Astrocyte of the cerebellum (primary cell): ENCODE measurements around the gene OSBPL2.

Source experiments
- DNase-seq: peaks from one replicate; pipeline ENCODE4 v3.0.0-alpha.2; 2011; ENCODE audit warnings: low read depth
- H3K4me3 ChIP-seq: 2 replicates; pipeline ENCODE4 v1.5.1; 2011; ENCODE audit warnings: mild to moderate bottlenecking, low read depth, low read length, moderate library complexity
- in situ Hi-C: cut with HindIII; loops from 2 replicates; pipeline ENCODE4 v1.10.0; 2017; ENCODE audit warnings: low sequenced_read_pairs
- TF ChIP-seq, protein P1 (sequence below): IDR thresholded peaks from 2 replicates; pipeline ENCODE4 v1.5.1; 2012; ENCODE audit warnings: low read length, low read depth, moderate library complexity, mild to moderate bottlenecking; ENCODE audit errors: missing control alignments

Gene OSBPL2

DNA sequence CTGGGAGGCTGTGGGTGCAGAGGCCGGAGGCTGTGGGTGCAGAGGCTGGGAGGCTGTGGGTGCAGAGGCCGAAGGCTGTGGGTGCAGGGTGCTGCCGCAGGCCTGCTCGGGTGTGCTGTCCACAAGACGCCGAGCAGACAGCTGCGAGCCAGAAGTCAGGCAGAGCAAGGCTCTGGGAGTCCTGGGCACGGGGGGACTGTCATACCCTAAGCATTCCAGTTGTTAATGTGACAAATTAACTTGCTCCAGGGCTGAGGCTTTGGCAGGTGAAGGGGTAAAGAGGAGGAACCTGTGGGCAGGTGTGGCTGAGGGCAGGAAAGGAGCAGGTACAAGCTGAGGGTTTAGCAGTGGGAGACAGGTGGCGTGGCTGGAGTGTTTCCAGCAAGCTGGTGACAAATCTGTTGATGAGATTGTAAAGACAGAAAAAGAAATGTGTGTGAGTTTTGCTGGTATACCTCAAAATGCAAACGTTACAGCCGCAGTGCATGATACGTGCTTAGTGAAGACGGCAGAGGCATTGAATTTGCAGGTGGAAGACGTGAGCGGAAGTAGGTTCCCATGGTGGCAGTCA, 50.3 kb downstream of the OSBPL2 start:
- TF ChIP-seq, protein P1, sequence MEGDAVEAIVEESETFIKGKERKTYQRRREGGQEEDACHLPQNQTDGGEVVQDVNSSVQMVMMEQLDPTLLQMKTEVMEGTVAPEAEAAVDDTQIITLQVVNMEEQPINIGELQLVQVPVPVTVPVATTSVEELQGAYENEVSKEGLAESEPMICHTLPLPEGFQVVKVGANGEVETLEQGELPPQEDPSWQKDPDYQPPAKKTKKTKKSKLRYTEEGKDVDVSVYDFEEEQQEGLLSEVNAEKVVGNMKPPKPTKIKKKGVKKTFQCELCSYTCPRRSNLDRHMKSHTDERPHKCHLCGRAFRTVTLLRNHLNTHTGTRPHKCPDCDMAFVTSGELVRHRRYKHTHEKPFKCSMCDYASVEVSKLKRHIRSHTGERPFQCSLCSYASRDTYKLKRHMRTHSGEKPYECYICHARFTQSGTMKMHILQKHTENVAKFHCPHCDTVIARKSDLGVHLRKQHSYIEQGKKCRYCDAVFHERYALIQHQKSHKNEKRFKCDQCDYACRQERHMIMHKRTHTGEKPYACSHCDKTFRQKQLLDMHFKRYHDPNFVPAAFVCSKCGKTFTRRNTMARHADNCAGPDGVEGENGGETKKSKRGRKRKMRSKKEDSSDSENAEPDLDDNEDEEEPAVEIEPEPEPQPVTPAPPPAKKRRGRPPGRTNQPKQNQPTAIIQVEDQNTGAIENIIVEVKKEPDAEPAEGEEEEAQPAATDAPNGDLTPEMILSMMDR, result no peak
- DNase-seq, result no peak
- H3K4me3 ChIP-seq, result no peak overlapping the region
- in situ Hi-C loops, result loop anchor here (25.0 kb wide), 1 partner anchor 99 kb away; the partner anchor contains the start of gene RPS21

DNA sequence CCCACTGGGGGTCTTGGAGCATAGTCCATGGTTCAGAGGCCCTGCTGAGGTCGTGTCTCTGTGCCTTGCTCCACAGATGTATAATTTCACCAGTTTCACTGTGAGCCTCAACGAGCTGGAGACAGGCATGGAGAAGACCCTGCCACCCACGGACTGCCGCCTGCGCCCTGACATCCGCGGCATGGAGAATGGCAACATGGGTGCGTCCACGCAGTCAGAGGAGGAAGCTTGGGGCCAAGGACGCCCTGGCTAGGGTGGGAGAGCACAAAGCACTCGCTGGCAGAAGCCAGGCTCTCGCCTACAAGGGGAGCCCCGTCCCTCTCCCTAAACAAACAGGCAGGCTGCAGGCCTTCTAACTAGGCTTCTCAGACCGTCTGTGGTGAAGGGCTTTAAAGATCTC, 50.8 kb downstream of the OSBPL2 start:
- H3K4me3 ChIP-seq, result no peak overlapping the region

DNA sequence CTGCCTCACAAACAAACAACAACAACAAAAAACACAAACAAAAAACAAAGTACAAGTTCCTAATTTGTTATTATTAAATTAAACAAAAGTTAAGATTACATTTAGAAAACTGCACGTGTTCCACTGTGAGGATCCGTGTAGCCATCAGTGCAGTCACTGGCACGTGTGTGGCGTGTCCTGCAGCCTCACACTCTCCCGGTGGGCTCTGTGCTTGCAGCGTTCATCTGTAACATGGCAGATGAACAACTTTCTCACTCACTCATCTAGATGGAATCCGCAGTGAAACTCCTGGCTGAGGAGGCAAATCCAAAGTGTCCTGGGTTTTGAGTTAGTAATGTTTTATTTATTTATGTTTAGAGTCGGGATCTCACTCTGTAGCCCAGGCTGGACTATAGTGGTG, 51.6 kb downstream of the OSBPL2 start:
- in situ Hi-C loops, result loop anchor here (25.0 kb wide), 1 partner anchor 97 kb away; the partner anchor contains the start of gene RPS21
- H3K4me3 ChIP-seq, result no peak overlapping the region
- TF ChIP-seq, protein P1, result no peak
- no peak for DNase-seq

More for the DNA sequence above, 50.8 kb downstream of the OSBPL2 start:
- in situ Hi-C loops, result loop anchor here (25.0 kb wide), 1 partner anchor 98 kb away; the partner anchor contains the start of gene RPS21
- TF ChIP-seq, protein P1, result no peak
- no peak for DNase-seq

DNA sequence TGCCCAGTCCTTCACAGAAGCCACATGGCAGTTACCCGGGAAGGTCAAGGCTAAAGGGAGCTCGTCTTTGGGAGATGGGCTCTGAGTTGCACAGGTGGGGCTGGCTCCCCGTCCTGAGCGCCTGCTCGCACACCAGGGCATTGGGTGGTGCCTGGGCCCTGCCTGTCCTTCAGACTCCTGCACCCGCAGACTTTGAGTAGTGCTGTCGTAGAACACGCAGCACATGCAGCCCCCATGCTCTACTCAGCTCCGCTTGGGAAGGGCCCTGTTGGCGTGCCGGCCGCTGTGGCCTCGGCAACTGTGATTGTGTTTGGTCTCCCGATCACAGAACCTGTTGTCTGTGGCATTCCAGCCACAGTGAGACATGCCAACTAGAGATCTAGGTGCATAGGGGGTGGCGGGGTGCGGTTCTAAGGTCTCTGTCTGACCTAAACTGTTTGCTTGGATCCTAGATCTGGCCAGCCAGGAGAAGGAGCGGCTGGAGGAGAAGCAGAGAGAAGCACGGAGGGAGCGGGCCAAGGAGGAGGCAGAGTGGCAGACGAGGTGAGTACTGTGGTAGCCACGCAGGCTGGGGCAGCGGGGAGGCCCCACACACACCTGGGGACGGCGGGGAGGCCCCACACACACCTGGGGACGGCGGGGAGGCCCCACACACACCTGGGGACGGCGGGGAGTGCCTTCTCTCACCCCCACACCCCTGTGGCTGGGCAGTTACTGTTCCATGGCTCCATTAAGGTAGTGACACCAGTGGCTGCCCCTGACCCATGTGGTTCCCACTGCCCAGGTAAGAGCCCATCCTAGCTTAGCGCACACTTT, 53.1 kb downstream of the OSBPL2 start:
- TF ChIP-seq, protein P1, result no peak
- in situ Hi-C loops, result loop anchor here (25.0 kb wide), 1 partner anchor 96 kb away; the partner anchor contains the start of gene RPS21
- H3K4me3 ChIP-seq, result no peak overlapping the region
- no peak for DNase-seq

DNA sequence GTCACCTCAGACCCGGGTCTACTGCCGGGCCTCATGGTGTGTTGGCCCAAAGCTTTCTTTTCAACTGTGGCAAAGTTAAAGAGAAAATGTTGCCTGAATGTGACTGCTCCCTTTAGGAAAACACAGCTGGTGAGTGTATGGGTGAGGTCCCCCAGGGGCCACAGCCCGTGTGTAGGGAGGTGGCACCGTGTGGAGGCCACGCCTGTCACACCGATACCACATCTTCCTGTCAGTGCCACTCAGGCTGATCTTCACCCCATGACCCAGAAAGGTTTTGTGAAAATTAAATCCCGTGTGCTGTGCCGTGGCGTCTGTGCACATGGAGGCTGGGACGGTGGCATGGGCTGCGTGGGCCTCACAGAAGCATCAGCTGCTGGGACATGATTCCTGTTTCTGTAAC, 53.8 kb downstream of the OSBPL2 start:
- TF ChIP-seq, protein P1, result no peak
- no peak for DNase-seq
- in situ Hi-C loops, result loop anchor here (25.0 kb wide), 1 partner anchor 95 kb away; the partner anchor contains the start of gene RPS21

DNA sequence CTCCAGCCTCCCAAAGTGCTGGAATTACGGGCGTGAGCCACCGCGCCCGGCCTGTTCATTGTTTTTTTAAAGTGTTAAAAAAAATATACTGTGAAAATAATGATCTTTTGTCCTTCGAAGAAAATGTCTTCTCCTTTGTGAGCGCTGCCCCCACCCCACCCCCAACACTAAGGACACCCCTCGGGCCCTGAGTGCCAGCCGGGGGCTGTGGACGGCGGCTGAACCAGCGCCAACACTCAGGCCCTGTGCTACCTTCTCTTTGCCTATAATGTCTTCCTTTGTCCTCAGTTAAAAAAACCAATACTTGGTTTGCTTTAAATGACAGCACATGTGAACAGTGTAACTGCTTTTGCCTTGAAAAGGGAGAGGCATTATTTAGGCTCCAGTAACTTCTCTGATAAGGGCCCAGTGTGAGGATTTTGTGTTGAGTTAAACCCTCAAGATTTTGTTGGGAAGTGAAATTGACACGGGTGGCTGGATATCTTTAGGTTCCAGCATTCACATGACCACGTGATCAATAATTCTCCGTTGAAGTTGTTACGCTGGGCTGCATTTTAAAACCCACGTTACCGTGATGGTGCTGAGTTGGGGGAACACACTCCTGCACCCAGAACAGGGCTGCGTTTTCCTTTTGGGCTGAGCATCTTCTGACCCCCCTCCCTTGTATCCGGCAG, 54.9 kb downstream of the OSBPL2 start:
- in situ Hi-C loops, result loop anchor here (25.0 kb wide), 1 partner anchor 94 kb away; the partner anchor contains the start of gene RPS21
- no peak for DNase-seq
- TF ChIP-seq, protein P1, result no peak
- H3K4me3 ChIP-seq, result no peak overlapping the region

More for the DNA sequence above, 53.8 kb downstream of the OSBPL2 start:
- H3K4me3 ChIP-seq, result no peak overlapping the region
